Endothelial cell of umbilical vein (primary cell): ENCODE results near the gene SPECC1L. TPM values are rescaled to one million over a fixed set of nuclear protein-coding genes. Genes with fewer than 3 reads are reported as not detected.

ENCODE experiments used
- BruUV-seq: library from RNA; stranded (reverse); fragments of 400-500 nt; replicated peaks from 2 replicates; lab custom pipeline; 2021; lab: Mats Ljungman, UMichigan
- CTCF ChIA-PET: fragments of 300-600, 350-600 bp; sonication (Branson Sonifier 250); formaldehyde crosslinking; loops from one replicate; lab custom pipeline; 2021; ENCODE audit warnings: antibody characterized with exemption, inconsistent platforms; lab: Charles Lee
- POLR2A ChIA-PET: fragments of 300-600, 350-600 bp; sonication (Branson Sonifier 250); formaldehyde crosslinking; loops from one replicate; lab custom pipeline; 2021; ENCODE audit warnings: antibody characterized with exemption, inconsistent platforms; lab: Charles Lee
- DNase-seq: peaks from one replicate; pipeline ENCODE4 v3.0.0-alpha.2; 2011; ENCODE audit warnings: low read depth, low spot score
- FAIRE-seq: peaks from 2 replicates; lab custom pipeline; 2011; peaks lifted over from hg19 to GRCh38; lab: Jason Lieb, UNC
- H2AFZ ChIP-seq: 2 replicates; pipeline ENCODE4 v1.6.0; 2012; ENCODE audit warnings: low read depth, low read length, control low read depth, inconsistent platforms
- H3K27ac ChIP-seq: 2 replicates; pipeline ENCODE4 v1.5.1; 2011; ENCODE audit warnings: low read depth, mild to moderate bottlenecking, control low read depth, low read length, moderate library complexity; ENCODE audit not compliant: insufficient read depth
- H3K27me3 ChIP-seq, 2 experiments: 2 replicates each; pipeline versions ENCODE4 v1.6.0 to v1.6.1; 2011; ENCODE audit warnings: low read length in 2 of 2, mixed read lengths in 1 of 2; ENCODE audit not compliant: control insufficient read depth in 2 of 2, insufficient read depth in 2 of 2
- H3K36me3 ChIP-seq, 2 experiments: 2 replicates in 1 of 2; 3 replicates in 1 of 2; pipeline ENCODE4 v1.5.1; 2011; ENCODE audit warnings: low read length in 2 of 2, mild to moderate bottlenecking in 1 of 2, moderate library complexity in 1 of 2; ENCODE audit not compliant: control insufficient read depth in 2 of 2, insufficient read depth in 2 of 2; ENCODE audit errors: extremely low read depth in 1 of 2
- H3K4me1 ChIP-seq: 3 replicates; pipeline ENCODE4 v1.5.1; 2011; ENCODE audit warnings: mild to moderate bottlenecking, low read length; ENCODE audit not compliant: control insufficient read depth, insufficient read depth; ENCODE audit errors: extremely low read depth
- H3K4me2 ChIP-seq: 2 replicates; pipeline ENCODE4 v1.6.1; 2011; ENCODE audit warnings: low read length, control low read depth, mixed read lengths; ENCODE audit not compliant: insufficient read depth
- H3K4me3 ChIP-seq, 3 experiments: fragments of 200-600 bp in 1 of 3; sonication (generic), shearing (Covaris generic) in 1 of 3; replicated peaks in 1 of 3; 2 replicates each; pipeline ENCODE4 v1.5.1; 2011 to 2016; ENCODE audit warnings: control low read depth in 3 of 3, low read length in 3 of 3, mild to moderate bottlenecking in 2 of 3, inconsistent platforms in 1 of 3, low read depth in 1 of 3, moderate library complexity in 1 of 3; ENCODE audit not compliant: insufficient read depth in 1 of 3
- H3K79me2 ChIP-seq: 2 replicates; pipeline ENCODE4 v1.6.0; 2012; ENCODE audit warnings: low read length, inconsistent platforms; ENCODE audit not compliant: control insufficient read depth, insufficient read depth
- H3K9ac ChIP-seq: replicated peaks from 2 replicates; pipeline ENCODE3; 2011; ENCODE audit warnings: low read length, control low read depth; ENCODE audit not compliant: insufficient read depth; ENCODE audit errors: extremely low read depth
- H3K9me1 ChIP-seq: replicated peaks from 3 replicates; pipeline ENCODE4 v1.6.0; 2011; ENCODE audit warnings: mild to moderate bottlenecking, low read length; ENCODE audit not compliant: control insufficient read depth, insufficient read depth; ENCODE audit errors: extremely low read depth
- H3K9me3 ChIP-seq: replicated peaks from 2 replicates; pipeline ENCODE4 v1.5.1; 2012; ENCODE audit warnings: low read length, inconsistent platforms; ENCODE audit not compliant: control insufficient read depth, insufficient read depth
- H4K20me1 ChIP-seq: replicated peaks from 2 replicates; pipeline ENCODE3; 2011; ENCODE audit warnings: mild to moderate bottlenecking, low read length; ENCODE audit not compliant: control insufficient read depth, insufficient read depth; ENCODE audit errors: extremely low read depth
- CTCF ChIP-seq, 2 donors: IDR thresholded peaks; 1 replicate in 1 of 2; 2 replicates in 1 of 2; pipeline ENCODE4 v1.5.1; 2011; ENCODE audit warnings: low read length in 2 of 2, mild to moderate bottlenecking in 2 of 2, moderate library complexity in 2 of 2, control low read depth in 1 of 2, inconsistent platforms in 1 of 2, low read depth in 1 of 2; ENCODE audit not compliant: insufficient read depth in 1 of 2; ENCODE audit errors: extremely low read depth in 1 of 2
- EZH2 ChIP-seq: IDR thresholded peaks from 2 replicates; pipeline ENCODE4 v1.6.1; 2012; ENCODE audit warnings: borderline replicate concordance, low read depth, mild to moderate bottlenecking, moderate library complexity, low read length, inconsistent platforms; ENCODE audit not compliant: severe bottlenecking
- FOS ChIP-seq: IDR thresholded peaks from 2 replicates; pipeline ENCODE4 v1.6.1; 2011; ENCODE audit warnings: mild to moderate bottlenecking, low read length, moderate library complexity, borderline replicate concordance; ENCODE audit not compliant: insufficient read depth
- GATA2 ChIP-seq: IDR thresholded peaks from 2 replicates; pipeline ENCODE4 v1.7.0; 2011; ENCODE audit warnings: low read depth, mild to moderate bottlenecking, moderate library complexity, mixed read lengths, low read length; ENCODE audit not compliant: insufficient read length, insufficient read depth
- JUN ChIP-seq: IDR thresholded peaks from 2 replicates; pipeline ENCODE4 v1.6.1; 2011; ENCODE audit warnings: borderline replicate concordance, low read depth; ENCODE audit not compliant: insufficient read length, insufficient read depth
- MAX ChIP-seq: IDR thresholded peaks from 2 replicates; pipeline ENCODE4 v1.6.1; 2011; ENCODE audit not compliant: insufficient read depth, insufficient read length
- MYC ChIP-seq: IDR thresholded peaks from one replicate; pipeline ENCODE4 v1.6.1; 2011; ENCODE audit warnings: mild to moderate bottlenecking, low read depth, low read length
- POLR2A ChIP-seq: IDR thresholded peaks from 2 replicates; pipeline ENCODE4 v1.6.1; 2012; ENCODE audit warnings: low read depth, mild to moderate bottlenecking, control low read depth, low read length
- POLR2AphosphoS5 ChIP-seq: IDR thresholded peaks from 2 replicates; pipeline ENCODE4 v1.6.1; 2012; ENCODE audit warnings: low read depth, mild to moderate bottlenecking, control low read depth, low read length, moderate library complexity; ENCODE audit not compliant: insufficient read depth
- dilution Hi-C: fragments of 300-500 bp; cut with MboI; formaldehyde crosslinking; loops from one replicate; pipeline ENCODE4 v1.15.0; 2019; ENCODE audit warnings: low sequenced_read_pairs; ENCODE audit not compliant: extremely low pct_ligation_motif_present
- intact Hi-C: fragments of 100-400 bp; cut with micrococcal nuclease; formaldehyde crosslinking; loops from one replicate; pipeline ENCODE4 v1.10.0; 2022
- polyA plus RNA-seq, 4 experiments: library from polyadenylated mRNA; depleted of rRNA in 3 of 4; stranded (reverse) in 3 of 4; unstranded in 1 of 4; fragments of >200 nt; gene quantifications; 2 replicates each; pipeline versions ENCODE4 v1.2.1 to v1.2.3, GENCODE V29; 2011 to 2012; ENCODE audit warnings: missing spikeins in 1 of 4
- total RNA-seq: library from RNA; stranded (reverse); gene quantifications from 2 replicates; pipeline ENCODE4 v1.2.3, GENCODE V29; 2021

Gene SPECC1L
- total and polyA plus RNA-seq, 2 donors (not counting 3 experiments of a cell fraction or from before 2014, with no cell fraction given) = 22.8 to 79.3 TPM

- BruUV-seq = no TSS peak
- CTCF ChIA-PET = interaction anchor here (0.6 to 1.6 kb wide), 7 partner anchors 99 to 201 kb away, joined by 3 to 6 read pairs (median 4); no protein-coding TSS in a partner anchor
- peaks cover 27% of the 10 kb centered on the region for H3K4me1 ChIP-seq
- no peak for TF ChIP-seq FOS
- peak; percentile 64 for TF ChIP-seq CTCF (IDR thresholded peaks at IDR 0.05; ENCODE audit: extremely low read depth in 1 of 2, insufficient read depth in 1 of 2, low read depth in 1 of 2, low read length in 2 of 2)
- POLR2A ChIA-PET = no interaction called here
- H3K27ac ChIP-seq = no peak overlapping the region
- DNase-seq = peak; percentile 87
- peaks cover 6 to 24% of the 10 kb centered on the region in 2 experiments for H3K36me3 ChIP-seq
- H3K27me3 ChIP-seq = no peaks in the 10 kb centered on the region
- FAIRE-seq = peak; percentile 68
- dilution Hi-C loops = no loop called here
- H3K9ac ChIP-seq = no peak overlapping the region
- H3K4me3 ChIP-seq = no peak overlapping the region
- H3K9me3 ChIP-seq = no peaks in the 10 kb centered on the region
- peaks cover 43% of the 10 kb centered on the region for H3K79me2 ChIP-seq
- H3K4me2 ChIP-seq = peak overlapping the region; percentile 54
- H3K9me1 ChIP-seq = no peaks in the 10 kb centered on the region
- intact Hi-C loops = loop anchor here (1.0 to 5.0 kb wide), 6 partner anchors 47 to 200 kb away; no protein-coding TSS in a partner anchor
- H4K20me1 ChIP-seq = no peaks in the 10 kb centered on the region
- H2AFZ ChIP-seq = no peak overlapping the region
Observed at GRCh38 chr22:24325105-24325757, 54.6 kb downstream of the SPECC1L start.

- TF ChIP-seq MAX (no peak), JUN (no peak), POLR2A (no peak), POLR2AphosphoS5 (no peak), FOS (no peak), EZH2 (no peak), CTCF (IDR thresholded peaks at IDR 0.05; ENCODE audit: extremely low read depth in 1 of 2, insufficient read depth in 1 of 2, low read depth in 1 of 2, low read length in 2 of 2) (no peak), GATA2 (no peak), MYC (no peak)
- H3K4me2 ChIP-seq = no peak overlapping the region
- no peaks in the 10 kb centered on the region for H4K20me1 ChIP-seq
- H3K9ac ChIP-seq = no peak overlapping the region
- FAIRE-seq (no peak), DNase-seq (no peak)
- no peaks in the 10 kb centered on the region for H3K9me3 ChIP-seq
- peaks cover 41% of the 10 kb centered on the region for H3K79me2 ChIP-seq
- no peaks in the 10 kb centered on the region for H3K27me3 ChIP-seq
- H3K27ac ChIP-seq = no peak overlapping the region
- H3K36me3 ChIP-seq = peaks cover 3 to 25% of the 10 kb centered on the region in 2 experiments
- BruUV-seq = no TSS peak
- dilution Hi-C loops = no loop called here
- CTCF ChIA-PET = interaction anchor here (0.6 to 1.6 kb wide), 3 partner anchors 176 to 200 kb away, joined by 3 to 6 read pairs (median 4); no protein-coding TSS in a partner anchor
- intact Hi-C loops = loop anchor here (5.0 kb wide), 2 partner anchors 46 to 76 kb away; no protein-coding TSS in a partner anchor
- H3K4me3 ChIP-seq = no peak overlapping the region
- H3K9me1 ChIP-seq = peaks cover 2% of the 10 kb centered on the region
- peaks cover 26% of the 10 kb centered on the region for H3K4me1 ChIP-seq
- H2AFZ ChIP-seq = no peak overlapping the region
- POLR2A ChIA-PET = no interaction called here
Observed at GRCh38 chr22:24326266-24326665, 55.6 kb downstream of the SPECC1L start.
